A673 (cell line): ENCODE results near the gene SYNC.

Experiments
- CTCF ChIP-seq: fragments of 300-800, 200-600 bp; sonication (generic); conservative IDR thresholded peaks from 2 replicates; pipeline ENCODE4 v1.5.1; 2017; ENCODE audit warnings: low read depth, mild to moderate bottlenecking, antibody characterized with exemption, low read length, moderate library complexity, mixed read lengths
- EZH2 ChIP-seq: fragments of 200-600 bp; sonication (generic); IDR thresholded peaks from 2 replicates; pipeline ENCODE4 v1.6.1; 2017; ENCODE audit warnings: borderline replicate concordance, low read depth, mild to moderate bottlenecking, mixed read lengths, antibody characterized with exemption, low read length; ENCODE audit not compliant: poor library complexity, severe bottlenecking

- TF ChIP-seq CTCF (no peak), EZH2 (no peak)
Measured at GRCh38 chr1:32714277-32714676, 11.7 kb upstream of the SYNC start.
